ENCODE results near the gene NFIA.

NFIA gene

GRCh38 chr1:61231795-61232194 lies 149.4 kb downstream of the NFIA start:
- DNase-seq (ENCODE audit: extremely low spot score, insufficient read length, low read depth) (no peak), FAIRE-seq (no peak)

- no peak for DNase-seq (ENCODE audit: extremely low spot score, insufficient read length, low read depth)
- no peak for FAIRE-seq
Measured at GRCh38 chr1:61233121-61233660, 150.8 kb downstream of the NFIA start.

DNA sequence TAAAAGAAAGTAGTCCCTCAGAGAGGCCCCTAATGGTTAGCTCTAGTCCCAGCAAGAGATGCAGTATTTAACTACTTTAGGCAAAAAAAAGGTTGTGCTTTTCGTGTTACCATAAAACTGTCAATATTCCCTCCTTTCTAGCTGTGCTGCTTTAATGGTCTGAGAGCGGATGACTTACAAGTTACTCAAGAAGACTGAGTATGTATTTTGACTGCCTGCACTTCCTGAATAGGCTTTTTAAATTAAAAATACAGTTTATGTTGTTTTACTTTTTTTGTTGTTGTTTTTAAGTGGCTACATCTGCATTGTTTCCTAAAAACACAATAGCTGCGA lies 152.2 kb downstream of the NFIA start:
- DNase-seq (ENCODE audit: extremely low spot score, insufficient read length, low read depth): no peak
- no peak for FAIRE-seq

DNA sequence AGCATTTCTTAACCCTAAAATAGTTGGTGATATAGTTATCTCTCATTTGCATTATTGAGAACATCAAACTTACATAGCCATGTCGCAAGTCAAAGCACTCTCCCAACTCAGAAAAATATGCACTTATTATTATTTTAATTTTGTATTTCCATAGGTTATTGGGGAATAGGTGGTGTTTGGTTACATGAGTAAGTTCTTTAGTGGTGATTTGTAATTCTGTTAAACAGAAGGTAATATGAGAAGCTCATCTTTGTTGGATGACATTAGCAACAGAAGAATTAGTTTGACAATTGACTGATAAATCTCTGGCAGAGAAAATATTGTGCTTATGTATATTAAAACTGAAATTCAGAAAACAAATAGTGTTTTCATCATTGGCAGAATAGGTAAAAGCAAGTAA lies 154.8 kb downstream of the NFIA start:
- FAIRE-seq: no peak

DNA sequence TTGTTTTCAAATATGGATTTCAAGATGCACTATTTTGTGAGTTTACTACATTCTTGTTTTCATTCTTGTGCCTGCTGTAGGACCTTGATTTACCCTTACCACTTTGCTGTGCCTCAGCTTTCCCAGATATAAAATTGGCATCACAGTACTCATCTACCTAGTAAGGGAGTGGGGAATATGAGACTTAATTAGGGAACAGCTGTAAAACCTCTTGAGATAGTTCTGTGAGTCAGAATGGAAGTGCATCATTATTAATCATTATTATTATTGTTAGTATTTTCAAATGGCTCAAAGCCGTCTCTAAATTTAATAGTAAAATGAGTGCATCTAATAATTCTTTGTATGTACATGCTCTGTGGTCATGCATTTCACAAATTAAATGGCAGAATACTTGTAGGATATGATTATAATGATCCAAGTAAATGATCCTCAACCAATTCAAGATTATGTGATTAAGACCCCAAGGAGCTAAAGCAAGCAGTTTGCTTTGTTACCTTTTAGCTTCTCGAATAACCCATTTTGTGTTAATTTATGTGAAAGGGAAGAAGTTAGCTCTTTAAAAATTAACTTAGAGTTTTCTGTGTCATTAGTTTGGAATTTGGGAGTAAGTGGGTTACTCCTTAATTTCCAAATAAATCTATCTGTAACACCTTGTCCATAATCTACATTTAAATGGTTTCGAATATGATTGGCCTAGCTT lies 155.4 kb downstream of the NFIA start:
- FAIRE-seq (no peak), DNase-seq (ENCODE audit: extremely low spot score, insufficient read length, low read depth) (no peak)

More for the DNA sequence above, 154.8 kb downstream of the NFIA start:
- no peak for DNase-seq (ENCODE audit: extremely low spot score, insufficient read length, low read depth)

DNA sequence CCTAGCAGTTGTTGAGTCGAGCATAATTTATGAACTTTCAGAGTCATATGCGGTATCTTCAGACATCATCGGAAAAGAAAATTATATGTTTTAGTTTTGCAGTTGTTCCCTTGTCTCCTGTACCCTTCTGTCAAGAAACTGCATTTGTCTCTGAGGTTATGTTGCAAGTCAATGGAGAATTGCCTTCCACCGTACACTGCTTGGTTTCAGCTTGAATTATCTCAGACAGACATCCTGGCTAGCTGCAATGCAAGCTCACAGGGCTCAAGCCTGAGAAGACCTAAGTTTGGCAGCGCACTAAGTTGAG lies 156.0 kb downstream of the NFIA start:
- no peak for DNase-seq (ENCODE audit: extremely low spot score, insufficient read length, low read depth)

DNA sequence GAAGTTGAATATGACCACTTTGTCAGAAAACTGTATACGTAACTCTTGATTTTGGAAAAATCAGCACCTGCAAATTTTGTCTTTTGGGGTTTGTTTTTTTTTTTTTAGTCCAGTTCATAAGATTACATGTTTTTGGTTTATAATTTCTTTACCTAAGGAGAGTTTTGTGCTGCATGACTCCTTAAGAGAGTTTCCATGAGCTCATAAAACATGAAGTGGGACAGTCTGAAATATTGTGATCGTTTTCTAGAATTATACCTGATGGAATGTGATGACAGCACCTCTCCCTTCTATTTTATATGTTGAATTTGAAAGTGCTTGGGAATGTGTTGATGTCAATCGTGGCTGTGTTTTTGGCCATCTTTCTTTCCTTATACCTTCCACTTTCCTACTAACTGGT lies 158.5 kb downstream of the NFIA start:
- no peak for DNase-seq (ENCODE audit: extremely low spot score, insufficient read length, low read depth)
- no peak for FAIRE-seq

More for the DNA sequence above, 156.0 kb downstream of the NFIA start:
- FAIRE-seq: no peak

DNA sequence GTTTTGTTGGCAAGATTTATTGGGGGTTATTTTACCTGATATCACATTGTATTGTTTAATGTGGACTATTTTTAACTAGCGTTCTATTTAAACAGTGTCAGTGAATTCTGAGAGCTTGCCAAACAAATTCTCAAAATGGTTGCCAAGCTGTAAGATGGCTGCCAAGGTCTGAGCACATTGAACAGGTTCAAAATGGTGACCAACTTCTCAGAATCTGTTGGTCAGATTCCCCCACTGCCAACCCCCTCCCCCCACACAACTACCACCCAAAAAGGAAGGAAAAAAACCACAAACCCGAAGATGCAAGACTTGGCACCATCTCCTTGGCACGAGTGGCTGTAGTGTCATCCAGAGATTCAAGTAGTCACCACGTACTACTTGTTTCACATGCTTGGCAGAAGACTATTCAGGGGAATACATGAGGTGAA lies 159.1 kb downstream of the NFIA start:
- DNase-seq (ENCODE audit: extremely low spot score, insufficient read length, low read depth): no peak
- no peak for FAIRE-seq

- FAIRE-seq (no peak), DNase-seq (ENCODE audit: extremely low spot score, insufficient read length, low read depth) (no peak)
Measured at GRCh38 chr1:61241973-61242381, 159.6 kb downstream of the NFIA start.

GRCh38 chr1:61244114-61244513 lies 161.8 kb downstream of the NFIA start:
- no peak for FAIRE-seq
- no peak for DNase-seq (ENCODE audit: extremely low spot score, insufficient read length, low read depth)

DNA sequence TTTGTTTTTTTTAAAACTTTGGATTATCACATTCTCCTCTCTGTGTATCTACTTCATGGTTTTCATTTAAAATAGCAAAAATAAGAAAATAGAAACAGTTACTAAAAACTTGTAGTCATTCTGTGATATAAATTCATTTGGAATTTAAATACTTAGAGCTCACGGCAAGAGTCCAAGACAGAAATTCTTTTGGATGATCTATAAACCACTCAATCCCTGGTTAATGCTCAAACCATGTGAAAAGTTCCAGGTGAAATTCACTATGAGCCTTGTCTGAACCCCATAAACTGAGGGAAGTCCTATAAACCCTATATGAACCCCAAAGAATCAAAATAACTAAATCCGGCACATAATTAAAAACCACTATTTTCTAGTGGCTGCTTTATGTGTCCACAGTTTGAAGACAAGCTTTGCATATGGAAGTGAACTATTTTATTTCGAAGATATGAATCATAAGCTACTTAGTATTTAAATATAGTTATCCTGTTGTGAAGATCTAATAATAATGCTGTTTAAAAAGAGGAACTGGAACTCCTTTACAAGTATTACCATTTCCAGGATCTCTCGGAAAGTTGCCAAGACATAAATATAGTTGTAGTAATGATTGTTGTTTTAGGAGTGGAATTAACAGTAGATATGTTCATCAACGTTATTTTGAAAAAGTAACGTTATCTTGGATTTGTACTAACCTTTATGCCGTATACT lies 163.5 kb downstream of the NFIA start:
- no peak for FAIRE-seq
- no peak for DNase-seq (ENCODE audit: extremely low spot score, insufficient read length, low read depth)

- FAIRE-seq (no peak), DNase-seq (ENCODE audit: extremely low spot score, insufficient read length, low read depth) (no peak)
Measured at GRCh38 chr1:61247051-61247825, 164.9 kb downstream of the NFIA start.

- DNase-seq (ENCODE audit: extremely low spot score, insufficient read length, low read depth): no peak
- FAIRE-seq: no peak
Measured at GRCh38 chr1:61247881-61248752, 165.8 kb downstream of the NFIA start.

DNA sequence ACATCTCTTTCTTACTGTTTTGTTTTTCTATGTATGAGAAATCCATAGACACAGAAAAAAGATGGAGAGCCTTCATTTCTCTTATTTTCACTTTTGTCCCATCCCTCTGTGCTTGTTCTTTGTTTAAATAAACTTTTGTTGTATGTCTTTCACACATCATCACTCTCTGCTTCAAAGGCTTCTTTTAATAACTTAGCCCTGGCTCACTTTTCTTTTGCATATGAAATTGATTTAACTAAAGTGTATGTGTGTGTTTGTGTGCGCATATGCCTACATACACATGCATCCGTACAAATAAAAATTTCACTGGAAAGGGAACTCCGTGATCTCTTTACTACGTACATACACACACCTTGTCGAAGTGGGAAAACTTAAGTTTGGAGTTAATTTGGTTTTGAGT lies 168.6 kb downstream of the NFIA start:
- DNase-seq (ENCODE audit: extremely low spot score, insufficient read length, low read depth): no peak
- no peak for FAIRE-seq

GRCh38 chr1:61253059-61253735 lies 170.8 kb downstream of the NFIA start:
- no peak for FAIRE-seq

DNA sequence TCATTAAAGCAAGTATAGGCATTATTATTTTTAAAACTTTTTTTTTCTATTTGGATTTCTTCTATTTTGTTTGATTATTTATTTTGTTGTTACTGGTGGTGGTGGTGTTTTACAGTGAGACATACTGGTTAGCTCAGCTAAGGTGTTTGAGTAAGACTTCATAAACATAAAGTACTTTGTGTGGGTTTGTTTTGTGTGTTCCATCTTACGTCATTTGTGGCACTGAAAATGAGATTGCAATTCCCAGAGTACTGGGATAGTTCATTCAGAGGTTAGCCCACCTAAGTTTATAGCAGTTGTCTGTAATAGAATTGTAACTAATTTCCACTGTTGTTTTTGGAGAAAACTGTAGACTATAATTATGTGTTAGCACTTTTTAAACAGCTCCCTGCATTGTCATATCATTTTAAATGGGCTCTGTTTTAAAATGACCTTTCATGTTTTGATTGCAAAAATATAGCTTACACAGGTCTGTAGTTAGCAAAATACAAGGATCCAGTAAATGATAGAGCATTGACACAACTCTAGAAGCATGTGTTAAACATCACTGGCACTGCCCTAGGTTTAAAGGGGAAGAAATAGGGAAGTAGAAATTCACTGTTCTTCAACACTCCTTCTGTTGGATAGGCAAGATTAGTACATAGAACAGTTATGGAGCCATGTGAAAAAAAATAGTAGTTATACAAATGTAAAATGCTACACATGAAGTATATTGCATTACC lies 171.7 kb downstream of the NFIA start:
- no peak for DNase-seq (ENCODE audit: extremely low spot score, insufficient read length, low read depth)
- no peak for FAIRE-seq

More at GRCh38 chr1:61253059-61253735, 170.8 kb downstream of the NFIA start:
- DNase-seq (ENCODE audit: extremely low spot score, insufficient read length, low read depth): no peak

DNA sequence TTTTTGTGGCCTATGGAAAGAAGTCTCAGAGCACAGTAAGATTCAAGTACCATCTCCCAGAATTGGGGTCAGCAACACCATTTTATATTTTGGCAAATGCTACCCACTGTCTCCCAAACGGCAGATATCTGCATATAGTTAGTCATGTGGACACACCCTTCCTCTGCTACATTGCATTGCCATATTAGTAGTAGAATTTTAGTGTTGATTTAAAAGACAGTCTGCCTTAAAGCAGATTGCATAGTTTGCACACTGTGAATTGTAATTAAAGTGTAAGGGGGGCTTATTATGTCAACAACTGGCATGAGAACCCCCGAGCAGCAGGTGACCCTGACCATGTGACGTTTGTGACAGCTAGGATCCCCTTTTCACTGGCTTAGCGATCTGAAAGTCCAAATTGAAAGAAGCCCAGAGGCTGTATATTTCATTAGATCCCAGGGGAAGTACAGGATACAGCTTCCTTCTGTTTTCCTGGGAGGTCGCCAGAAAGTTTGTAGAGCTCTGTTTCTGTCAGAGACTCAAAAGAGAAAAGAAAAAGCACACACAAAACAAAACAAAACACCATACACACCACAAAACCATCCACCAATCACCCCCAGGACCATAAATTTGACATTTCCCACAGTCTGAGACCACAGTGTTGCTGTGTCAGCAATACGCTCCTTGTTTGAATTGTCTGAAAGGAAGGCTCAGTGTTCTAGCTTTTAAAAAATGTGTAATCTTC lies 172.4 kb downstream of the NFIA start:
- DNase-seq (ENCODE audit: extremely low spot score, insufficient read length, low read depth) (no peak), FAIRE-seq (no peak)

DNA sequence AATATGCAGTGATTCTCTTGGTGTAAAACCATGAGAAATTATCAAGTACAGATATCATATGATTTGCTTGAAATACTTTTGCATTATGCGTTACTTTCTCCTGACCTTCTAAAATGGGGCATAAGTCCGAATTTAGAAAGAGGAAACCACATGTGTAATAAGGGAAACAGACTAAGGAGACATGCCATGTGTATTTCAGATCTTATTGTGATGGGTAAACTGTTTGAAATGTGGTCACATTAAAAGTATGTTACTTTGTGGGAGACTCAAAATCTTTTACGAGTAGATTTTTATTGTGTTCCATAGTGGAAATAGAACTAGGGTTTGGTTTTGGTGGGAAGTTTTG lies 173.0 kb downstream of the NFIA start:
- FAIRE-seq: no peak
- DNase-seq (ENCODE audit: extremely low spot score, insufficient read length, low read depth): no peak
